NCI-H2081 treated with DMSO at 0.1 percent for 48 hours (cell line): ENCODE results near the gene TUBG1.

ENCODE experiments used
- DNase-seq: peaks from one replicate; lab custom pipeline; 2025; lab: John Stamatoyannopoulos, UW

Gene TUBG1

GRCh38 chr17:42609182-42609813, at the start of gene TUBG1, which contains the start of gene RETREG3:
TUBG1 (plus strand) TSS chr17:42609683; CDS start chr17:42609738, 55 bp downstream.
RETREG3 (minus strand) TSS chr17:42609374; CDS start chr17:42609324, 50 bp downstream.
- DNase-seq = peak; percentile 98

- no peak for DNase-seq
Measured at GRCh38 chr17:42560246-42560645, 49.2 kb upstream of the TUBG1 start.

DNA sequence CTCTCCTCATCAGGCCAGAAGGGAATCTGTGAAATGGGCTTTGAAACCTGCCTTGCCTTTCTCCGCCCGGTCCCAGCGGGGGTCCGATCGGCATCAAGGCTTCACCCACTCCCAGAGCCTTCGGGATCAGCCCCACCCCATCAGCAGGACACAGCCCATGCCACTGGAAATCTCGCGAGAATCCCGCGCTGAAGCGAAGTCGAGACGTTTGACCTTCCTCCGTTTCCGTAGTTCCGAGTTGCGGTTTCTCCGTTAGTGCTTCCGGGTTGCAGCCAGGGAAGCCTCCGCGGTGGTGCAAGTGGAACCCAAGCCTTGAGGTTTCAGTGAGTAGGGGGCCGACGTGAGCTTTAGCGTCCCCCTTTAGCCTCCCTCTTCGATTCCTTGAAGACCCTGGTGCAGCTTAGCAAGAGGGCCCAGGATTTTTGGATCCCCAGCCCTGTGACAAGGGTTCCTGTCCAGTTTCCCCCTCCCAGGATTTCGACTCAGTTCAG, 47.5 kb upstream of the TUBG1 start, which contains the start of gene COASY:
COASY (plus strand) TSS at position 252 of the 491 bp plus-strand sequence. CDS start 475 bp downstream, outside the sequence.
- peak; percentile 88 for DNase-seq

GRCh38 chr17:42562388-42563142, 46.9 kb upstream of the TUBG1 start:
- no peak for DNase-seq

- DNase-seq = no peak
Measured at GRCh38 chr17:42563143-42563509, 46.4 kb upstream of the TUBG1 start.

DNA sequence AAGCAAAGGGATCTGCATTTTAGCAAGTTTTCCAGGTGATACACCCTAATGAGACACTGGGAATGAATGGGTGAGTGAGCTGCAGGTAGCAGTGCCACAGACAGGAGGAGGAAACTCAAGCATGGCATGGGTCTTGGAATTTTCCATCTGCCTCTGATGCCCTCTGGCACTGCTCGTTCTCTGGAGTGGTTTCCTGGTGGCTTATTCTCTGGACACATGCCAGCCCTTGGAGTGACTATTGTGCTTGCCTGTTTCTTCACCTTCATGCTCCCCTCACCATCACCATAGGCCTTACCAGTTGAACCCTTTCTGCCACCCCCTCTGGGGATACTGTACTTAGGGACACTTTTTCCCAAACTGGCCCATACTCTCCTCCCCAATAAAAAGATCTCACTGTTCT, 45.9 kb upstream of the TUBG1 start:
- DNase-seq = no peak

DNA sequence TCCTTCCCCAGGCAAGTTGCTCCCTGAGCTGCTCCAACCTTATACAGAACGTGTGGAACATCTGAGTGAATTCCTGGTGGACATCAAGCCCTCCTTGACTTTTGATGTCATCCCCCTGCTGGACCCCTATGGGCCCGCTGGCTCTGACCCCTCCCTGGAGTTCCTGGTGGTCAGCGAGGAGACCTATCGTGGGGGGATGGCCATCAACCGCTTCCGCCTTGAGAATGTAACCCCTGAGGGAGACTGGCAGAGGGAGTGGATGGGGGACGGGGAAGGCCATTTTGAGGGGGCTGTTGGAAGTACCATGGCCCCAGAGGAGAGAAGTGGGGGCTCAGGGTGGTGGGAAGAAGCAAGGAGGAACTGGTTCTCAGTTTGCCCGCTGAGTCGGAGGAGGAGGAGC, 45.5 kb upstream of the TUBG1 start:
- DNase-seq = no peak

- DNase-seq = no peak
Measured at GRCh38 chr17:42564815-42565522, 44.5 kb upstream of the TUBG1 start.

DNA sequence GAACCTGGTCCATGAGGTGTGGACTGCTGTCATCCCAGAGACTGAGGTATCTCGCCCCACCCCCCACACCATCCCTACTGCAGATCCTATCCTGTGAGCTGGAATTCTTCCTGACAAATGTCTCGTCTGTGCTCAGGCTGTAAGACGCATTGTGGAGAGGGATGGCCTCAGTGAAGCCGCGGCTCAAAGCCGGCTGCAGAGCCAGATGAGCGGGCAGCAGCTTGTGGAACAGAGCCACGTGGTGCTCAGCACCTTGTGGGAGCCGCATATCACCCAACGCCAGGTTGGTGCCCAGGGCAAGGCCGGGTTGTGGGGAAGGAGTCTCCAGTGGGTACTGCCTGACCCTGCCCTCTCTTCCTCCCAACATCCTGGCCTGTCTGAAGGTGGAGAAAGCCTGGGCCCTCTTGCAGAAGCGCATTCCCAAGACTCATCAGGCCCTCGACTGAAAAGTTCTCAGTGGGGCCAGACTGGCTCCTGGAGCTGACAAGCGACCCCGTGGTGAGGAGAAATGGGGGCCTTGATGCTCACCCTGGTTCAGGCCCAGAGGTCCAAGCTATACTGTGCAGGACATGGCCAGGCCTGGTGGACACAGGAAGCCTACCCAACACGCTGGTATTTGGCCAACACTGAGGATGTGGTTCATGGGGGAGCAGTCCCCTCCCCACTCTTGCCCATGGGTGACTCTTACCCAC, 43.8 kb upstream of the TUBG1 start:
- DNase-seq = no peak

GRCh38 chr17:42566215-42566882, 43.1 kb upstream of the TUBG1 start:
- DNase-seq = no peak

DNA sequence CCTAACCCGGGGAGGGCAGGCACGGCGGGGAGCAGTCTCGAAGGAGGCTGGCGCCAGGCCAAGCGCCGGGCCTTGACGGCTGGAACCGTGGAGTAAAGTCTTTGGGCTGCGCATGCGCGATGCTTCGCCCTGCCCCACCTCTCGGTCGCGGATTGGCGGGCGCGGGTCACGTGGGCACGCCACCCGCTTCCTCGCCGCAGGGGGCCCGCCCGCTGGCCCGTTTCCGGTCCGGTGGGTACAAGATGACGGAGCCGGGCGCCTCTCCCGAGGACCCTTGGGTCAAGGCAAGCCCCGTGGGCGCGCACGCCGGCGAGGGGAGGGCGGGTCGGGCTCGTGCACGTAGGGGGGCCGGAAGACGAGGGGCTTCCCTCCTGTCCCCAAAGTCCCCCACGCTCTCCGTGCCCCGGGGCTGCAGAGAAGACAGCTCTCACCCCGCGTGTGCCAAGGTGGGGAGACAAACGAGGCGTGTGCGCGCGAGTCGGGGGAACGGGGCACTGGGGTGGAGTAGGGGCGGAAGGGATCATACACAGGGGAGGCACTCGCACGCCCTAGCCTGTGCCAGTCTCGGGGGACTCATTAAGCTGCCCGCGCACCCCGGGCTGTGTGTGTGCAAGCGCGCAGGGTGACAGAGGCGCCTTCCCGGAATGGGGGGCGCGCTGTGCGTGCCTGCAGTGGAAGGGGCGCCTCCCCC, 42.5 kb upstream of the TUBG1 start, which contains the start of gene MLX:
MLX (plus strand) TSS at position 218 of the 691 bp plus-strand sequence; CDS start at position 243, 25 bp downstream.
- peak; percentile 83 for DNase-seq

GRCh38 chr17:42568341-42569111, 41.0 kb upstream of the TUBG1 start:
- DNase-seq = no peak

DNA sequence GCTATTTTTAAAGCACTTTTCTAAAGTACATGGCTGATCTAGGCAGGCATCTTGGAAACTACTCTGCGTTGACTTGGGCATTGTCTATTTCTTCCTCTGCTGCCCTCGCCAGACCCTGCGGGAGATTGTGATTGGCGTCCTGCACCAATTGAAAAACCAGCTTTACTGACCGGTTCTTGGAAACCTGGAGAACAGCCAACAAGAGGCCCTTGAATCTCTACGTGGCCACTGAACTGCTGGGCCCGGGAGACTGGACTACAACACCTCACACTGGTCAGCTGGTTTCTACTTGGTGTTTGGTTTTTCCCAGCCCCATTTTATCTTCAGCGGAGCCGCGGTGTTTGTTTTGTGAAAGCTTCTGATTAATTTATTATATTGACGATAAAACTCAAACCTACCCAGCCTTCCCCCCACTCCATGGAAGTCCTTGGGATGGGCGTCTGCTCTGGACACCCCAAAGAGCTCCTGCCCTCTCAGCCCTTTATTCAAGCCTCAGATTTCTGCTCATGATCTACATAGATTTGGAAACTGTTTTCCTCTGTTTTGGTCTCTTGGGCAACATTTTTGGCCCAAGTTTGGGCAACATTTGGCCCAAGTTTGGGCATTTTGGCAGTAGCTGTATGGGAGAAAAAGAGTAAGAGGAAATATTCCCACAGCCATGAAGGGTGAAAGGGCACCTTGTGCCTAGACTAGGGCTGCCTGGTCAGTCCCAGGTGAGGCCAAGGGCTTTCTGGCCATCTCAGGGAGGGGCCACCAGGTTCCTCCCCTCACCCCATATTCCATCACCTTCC, 37.9 kb upstream of the TUBG1 start:
- DNase-seq = no peak

- no peak for DNase-seq
Measured at GRCh38 chr17:42573095-42573494, 36.4 kb upstream of the TUBG1 start.

DNA sequence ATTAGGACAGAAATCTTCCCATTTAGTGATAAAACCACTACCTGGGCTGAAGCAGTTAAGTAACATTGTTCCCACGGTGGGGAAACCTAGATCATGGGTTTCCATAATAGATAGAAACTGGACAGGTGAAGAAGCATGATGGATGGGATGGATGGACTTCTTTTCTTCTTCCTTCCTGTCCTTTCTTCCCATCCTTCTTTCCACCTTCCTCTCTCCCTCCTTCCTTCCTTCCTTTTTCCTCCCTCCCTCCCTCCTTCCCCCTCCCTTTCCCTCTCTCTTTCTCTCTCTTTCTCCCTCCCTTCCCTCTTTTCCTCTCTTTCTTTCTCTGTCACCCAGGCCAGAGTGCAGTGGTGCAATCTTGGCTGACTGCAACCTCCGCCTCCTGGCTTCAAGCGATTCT, 35.0 kb upstream of the TUBG1 start:
- DNase-seq = no peak

- no peak for DNase-seq
Measured at GRCh38 chr17:42577140-42577531, 32.3 kb upstream of the TUBG1 start.

DNA sequence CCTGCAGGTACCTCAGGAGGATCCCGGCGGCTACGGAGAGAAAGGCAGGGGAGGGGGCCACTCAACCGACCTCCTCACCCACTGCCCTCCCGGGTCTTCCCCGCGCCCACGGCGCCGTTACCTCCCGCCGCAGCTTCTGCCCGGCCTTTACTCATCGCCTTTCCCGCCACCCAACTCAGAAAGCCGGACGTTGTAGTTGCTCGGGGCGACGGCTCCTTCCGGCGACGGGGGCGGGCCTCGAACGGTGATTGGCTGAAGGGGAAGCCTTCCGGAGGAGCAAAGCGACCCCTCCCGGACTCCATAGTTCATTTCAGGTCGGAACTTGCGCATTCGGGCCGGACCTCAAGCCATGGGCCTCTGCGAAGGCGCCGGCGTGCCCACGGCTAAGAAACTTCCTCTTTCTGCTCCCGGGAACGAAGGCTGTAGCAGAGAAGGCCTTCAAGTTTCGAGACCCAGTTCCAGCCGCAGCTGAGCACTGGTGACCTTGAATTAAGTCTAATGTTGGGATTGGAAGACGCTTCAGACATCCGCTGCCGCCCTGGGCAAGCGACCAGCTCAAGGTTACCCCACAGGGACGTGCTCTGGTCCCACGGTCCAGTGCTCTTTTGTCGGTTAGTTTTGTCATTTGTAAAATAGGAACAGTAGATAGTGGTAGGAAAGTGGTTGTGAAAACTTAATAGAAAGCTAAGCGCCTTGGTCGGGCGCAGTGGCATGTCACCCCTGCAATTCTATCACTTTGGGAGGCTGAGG, 31.8 kb upstream of the TUBG1 start, which contains the start of gene PSMC3IP:
PSMC3IP (minus strand) TSS at position 198 of the 750 bp plus-strand sequence; CDS start at position 155, 43 bp downstream.
- DNase-seq = peak; percentile 85

DNA sequence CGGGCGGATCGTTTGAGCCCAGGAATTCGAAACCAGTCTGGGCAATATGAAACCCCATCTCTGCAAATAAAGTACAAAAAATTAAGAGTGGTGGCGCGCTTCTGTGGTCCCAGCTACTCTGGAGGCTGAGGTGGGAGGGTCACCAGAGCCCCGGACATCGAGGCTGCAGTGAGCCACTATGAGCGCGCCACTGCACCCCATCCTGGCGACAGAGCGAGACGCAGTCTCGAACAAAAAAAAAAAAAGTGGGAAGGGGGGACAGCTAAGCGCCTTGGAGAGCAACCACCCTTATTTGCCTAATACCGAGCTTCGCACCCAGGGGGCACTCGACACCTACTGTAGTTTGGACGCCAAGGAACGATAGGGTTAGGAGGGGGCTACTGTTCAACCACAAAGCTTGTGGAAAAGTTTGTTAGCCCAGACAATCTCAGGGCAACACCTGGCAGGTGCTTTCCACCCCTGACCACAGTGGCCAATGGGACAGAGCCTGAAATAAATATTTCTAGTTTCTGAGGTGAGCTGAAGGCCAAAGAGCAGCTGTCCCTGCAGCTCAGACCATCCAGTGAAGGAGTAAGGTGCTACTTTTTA, 31.1 kb upstream of the TUBG1 start:
- DNase-seq = peak; percentile 62
